H9 (cell line): ENCODE results near the gene CAMSAP2. TPM values are rescaled to one million over a fixed set of nuclear protein-coding genes. Genes with fewer than 3 reads are reported as not detected.

Experiments used
- DNase-seq: peaks from one replicate; pipeline ENCODE4 v3.0.0-alpha.2; 2017
- H2AFZ ChIP-seq: one replicate; pipeline ENCODE4 v1.6.1; 2013; ENCODE audit warnings: mild to moderate bottlenecking, low read length, control low read depth, moderate library complexity
- H2AK5ac ChIP-seq: 2 replicates; pipeline ENCODE4 v1.6.1; 2013; ENCODE audit warnings: low read length, control low read depth, mixed read lengths; ENCODE audit not compliant: insufficient read length
- H2BK120ac ChIP-seq: one replicate; pipeline ENCODE4 v1.6.1; 2013; ENCODE audit warnings: low read depth, mild to moderate bottlenecking, low read length, control low read depth, inconsistent platforms; ENCODE audit not compliant: poor library complexity, severe bottlenecking
- H2BK12ac ChIP-seq: 2 replicates; pipeline ENCODE4 v1.6.1; 2013; ENCODE audit warnings: low read length, control low read depth, mixed read lengths, low read depth; ENCODE audit not compliant: insufficient read length
- H2BK15ac ChIP-seq: 2 replicates; pipeline ENCODE4 v1.6.1; 2013; ENCODE audit warnings: low read depth, low read length, control low read depth
- H2BK20ac ChIP-seq: one replicate; pipeline ENCODE4 v1.6.1; 2013; ENCODE audit warnings: low read depth, mild to moderate bottlenecking, low read length, control low read depth, inconsistent platforms; ENCODE audit not compliant: poor library complexity, severe bottlenecking
- H2BK5ac ChIP-seq: 2 replicates; pipeline ENCODE4 v1.6.1; 2013; ENCODE audit warnings: low read length, control low read depth, mixed read lengths; ENCODE audit not compliant: insufficient read length
- H3K14ac ChIP-seq: 2 replicates; pipeline ENCODE4 v1.6.1; 2013; ENCODE audit warnings: low read length, control low read depth; ENCODE audit not compliant: insufficient read depth
- H3K18ac ChIP-seq: 2 replicates; pipeline ENCODE4 v1.6.1; 2013; ENCODE audit warnings: low read depth, mild to moderate bottlenecking, mixed read lengths, low read length, control low read depth; ENCODE audit not compliant: insufficient read length
- H3K23ac ChIP-seq: 2 replicates; pipeline ENCODE4 v1.6.1; 2013; ENCODE audit warnings: low read length, control low read depth, mixed read lengths, low read depth; ENCODE audit not compliant: insufficient read length
- H3K23me2 ChIP-seq: 2 replicates; pipeline ENCODE4 v1.6.1; 2013; ENCODE audit warnings: low read depth, mild to moderate bottlenecking, mixed read lengths, low read length, control low read depth; ENCODE audit not compliant: insufficient read length, poor library complexity, severe bottlenecking
- H3K27ac ChIP-seq: 2 replicates; pipeline ENCODE4 v1.5.1; 2013; ENCODE audit warnings: low read length, control low read depth, mixed read lengths, low read depth; ENCODE audit not compliant: insufficient read length
- H3K27me3 ChIP-seq: 2 replicates; pipeline ENCODE4 v1.6.1; 2013; ENCODE audit warnings: low read length, control low read depth, inconsistent platforms; ENCODE audit not compliant: insufficient read depth
- H3K4ac ChIP-seq: 2 replicates; pipeline ENCODE4 v1.6.1; 2013; ENCODE audit warnings: low read depth, mild to moderate bottlenecking, control low read depth, inconsistent platforms, low read length, moderate library complexity
- H3K4me1 ChIP-seq: 2 replicates; pipeline ENCODE4 v1.6.1; 2013; ENCODE audit warnings: low read length, control low read depth, inconsistent platforms; ENCODE audit not compliant: insufficient read depth
- H3K4me2 ChIP-seq: 2 replicates; pipeline ENCODE4 v1.6.1; 2013; ENCODE audit warnings: low read length, control low read depth, mixed read lengths; ENCODE audit not compliant: insufficient read length, insufficient read depth
- H3K56ac ChIP-seq: 2 replicates; pipeline ENCODE4 v1.6.1; 2013; ENCODE audit warnings: low read depth, mild to moderate bottlenecking, mixed read lengths, low read length, control low read depth; ENCODE audit not compliant: insufficient read length
- H3K79me1 ChIP-seq: 2 replicates; pipeline ENCODE4 v1.6.1; 2013; ENCODE audit warnings: low read depth, mild to moderate bottlenecking, moderate library complexity, low read length, control low read depth, inconsistent platforms; ENCODE audit not compliant: insufficient read depth, poor library complexity, severe bottlenecking
- H3K79me2 ChIP-seq: 2 replicates; pipeline ENCODE4 v1.6.1; 2013; ENCODE audit warnings: low read length, control low read depth, inconsistent platforms; ENCODE audit not compliant: insufficient read depth
- H3K9ac ChIP-seq: 2 replicates; pipeline ENCODE4 v1.6.1; 2013; ENCODE audit warnings: low read length, control low read depth, mixed read lengths; ENCODE audit not compliant: insufficient read length; ENCODE audit errors: extremely low read depth
- H3K9me3 ChIP-seq: one replicate; pipeline ENCODE4 v1.6.1; 2013; ENCODE audit warnings: low read depth, low read length, inconsistent platforms; ENCODE audit not compliant: control insufficient read depth
- H3T11ph ChIP-seq: one replicate; pipeline ENCODE4 v1.6.1; 2013; ENCODE audit warnings: mild to moderate bottlenecking, low read length, control low read depth, inconsistent platforms
- H4K20me1 ChIP-seq: one replicate; pipeline ENCODE4 v1.6.1; 2013; ENCODE audit not compliant: control insufficient read depth, insufficient read length, insufficient read depth
- H4K5ac ChIP-seq: 2 replicates; pipeline ENCODE4 v1.6.1; 2013; ENCODE audit warnings: low read depth, mild to moderate bottlenecking, mixed read lengths, low read length, control low read depth; ENCODE audit not compliant: insufficient read length
- H4K8ac ChIP-seq: replicated peaks from 2 replicates; pipeline ENCODE4 v1.6.1; 2013; ENCODE audit warnings: low read length, control low read depth, mixed read lengths, low read depth; ENCODE audit not compliant: insufficient read length
- H4K91ac ChIP-seq: 2 replicates; pipeline ENCODE4 v1.6.1; 2013; ENCODE audit warnings: low read depth, mild to moderate bottlenecking, moderate library complexity, mixed read lengths, low read length, control low read depth; ENCODE audit not compliant: insufficient read length
- H3K27ac Mint-ChIP-seq, 3 experiments: 2 replicates in 2 of 3; 3 replicates in 1 of 3; pipeline ENCODE4 v1.8.0; 2020 to 2021; ENCODE audit warnings: mixed read lengths in 3 of 3, mild to moderate bottlenecking in 1 of 3, moderate library complexity in 1 of 3
- H3K27me3 Mint-ChIP-seq: 2 replicates; pipeline ENCODE4 v1.8.0; 2021; ENCODE audit warnings: low read depth, mild to moderate bottlenecking, moderate library complexity, mixed read lengths
- H3K36me3 Mint-ChIP-seq, 3 experiments: 2 replicates in 2 of 3; 3 replicates in 1 of 3; pipeline ENCODE4 v1.8.0; 2020 to 2021; ENCODE audit warnings: low read depth in 3 of 3, mixed read lengths in 3 of 3; ENCODE audit not compliant: insufficient read depth in 1 of 3
- H3K4me1 Mint-ChIP-seq, 2 experiments: 2 replicates each; pipeline ENCODE4 v1.8.0; 2020; ENCODE audit warnings: mixed read lengths in 2 of 2
- H3K4me3 Mint-ChIP-seq, 2 experiments: 2 replicates in 1 of 2; 3 replicates in 1 of 2; pipeline ENCODE4 v1.8.0; 2020 to 2021; ENCODE audit warnings: mild to moderate bottlenecking in 2 of 2, mixed read lengths in 2 of 2, moderate library complexity in 1 of 2
- H3K9me3 Mint-ChIP-seq, 2 experiments: 2 replicates in 1 of 2; 3 replicates in 1 of 2; pipeline ENCODE4 v1.8.0; 2020; ENCODE audit warnings: mild to moderate bottlenecking in 2 of 2, mixed read lengths in 2 of 2, moderate library complexity in 1 of 2
- CTCF ChIP-seq: fragments of 200-600 bp; sonication (generic); conservative IDR thresholded peaks from 3 replicates; pipeline ENCODE4 v1.8.0; 2021; ENCODE audit warnings: antibody characterized with exemption, mild to moderate bottlenecking
- WGBS: extraction: QIAGEN DNeasy Blood & Tissue Kit; methylation state at CpG from one replicate; pipeline ENCODE4 v1.1.7; 2013; ENCODE audit warnings: missing lambda C conversion rate, low lambda C conversion rate, mixed read lengths; ENCODE audit not compliant: insufficient read length; ENCODE audit errors: extremely low coverage; 5-methylcytosine and 5-hydroxymethylcytosine counted together
- total RNA-seq: library from RNA; stranded (reverse); gene quantifications from 2 replicates; pipeline ENCODE4 v1.2.1, GENCODE V29; 2021

The CAMSAP2 gene
- total RNA-seq, 1 experiment from 2014 or later = 33.7 TPM

- Histone ChIP-seq H3K27me3 (no peaks in the 10 kb centered on the region), H3K27ac (no peak overlapping the region), H3K4me1 (no peaks in the 10 kb centered on the region), H3K23me2 (no peaks in the 10 kb centered on the region), H3K23ac (no peak overlapping the region), H2BK12ac (no peak overlapping the region), H2BK20ac (no peak overlapping the region), H3K9me3 (no peaks in the 10 kb centered on the region), H3K18ac (no peak overlapping the region), H3K9ac (no peak overlapping the region), H4K5ac (no peak overlapping the region), H3K4ac (no peak overlapping the region), H2AK5ac (no peak overlapping the region), H2BK120ac (no peak overlapping the region), H3K79me1 (no peaks in the 10 kb centered on the region), H4K20me1 (no peaks in the 10 kb centered on the region), H2AFZ (no peak overlapping the region), H3T11ph (no peak overlapping the region), H4K91ac (no peak overlapping the region), H3K79me2 (no peaks in the 10 kb centered on the region), H4K8ac (no peak overlapping the region), H3K14ac (no peak overlapping the region), H3K4me2 (no peak overlapping the region), H3K56ac (no peak overlapping the region), H2BK5ac (no peak overlapping the region), H2BK15ac (no peak overlapping the region)
- no peaks in the 10 kb centered on the region for H3K9me3 Mint-ChIP-seq
- no peak overlapping the region for H3K27ac Mint-ChIP-seq
- no peak overlapping the region for H3K4me3 Mint-ChIP-seq
- peaks cover 3 to 5% (median 4%) of the 10 kb centered on the region in 3 experiments; a peak in 4 of 7 replicates for H3K36me3 Mint-ChIP-seq
- H3K27me3 Mint-ChIP-seq = no peaks in the 10 kb centered on the region
- no peak for DNase-seq
- WGBS = no CpG with 5 or more reads among the region's 2 CpGs
- peaks cover 44 to 52% of the 10 kb centered on the region in 2 experiments for H3K4me1 Mint-ChIP-seq
- no peak for TF ChIP-seq CTCF
These were observed 63.3 kb downstream of the CAMSAP2 start for GRCh38 chr1:200802042-200802441.
